Measurements from ENCODE around the gene FAM171A2.
A peak's percentile ranks its signal among the peaks of the same experiment; 100 is the strongest.
"Not testable (repeated sequence)": the region's sequence is repeated elsewhere in the genome, so short reads cannot be mapped to it uniquely, and the experiment has no call there.

FAM171A2 gene

DNA sequence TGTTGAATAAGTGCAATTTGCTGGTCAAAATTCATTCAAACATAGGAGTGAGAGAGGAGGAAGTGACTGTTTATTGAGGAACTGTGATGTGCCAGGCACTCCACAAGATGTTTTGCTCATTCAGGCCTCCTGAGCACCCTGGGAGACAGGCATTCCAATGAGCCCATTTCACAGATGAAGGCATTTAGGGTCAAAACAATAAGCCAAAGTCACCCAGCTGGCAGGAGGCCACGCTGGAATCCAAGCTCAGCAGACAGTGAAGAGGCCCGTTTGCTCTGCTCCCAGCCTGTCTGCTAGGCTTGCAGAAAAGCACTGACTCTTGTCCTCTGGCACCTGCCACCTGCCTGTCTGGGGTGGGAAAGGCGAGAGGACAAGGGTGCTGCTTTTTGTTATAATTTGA is 28.9 kb downstream of the FAM171A2 start:
- in situ Hi-C loops (cut with HindIII; ENCODE audit: low sequenced_read_pairs) = no loop called here
- no peak overlapping the region for H3K4me3 ChIP-seq (ENCODE audit: low read depth, low read length)
- TF ChIP-seq, protein P1, sequence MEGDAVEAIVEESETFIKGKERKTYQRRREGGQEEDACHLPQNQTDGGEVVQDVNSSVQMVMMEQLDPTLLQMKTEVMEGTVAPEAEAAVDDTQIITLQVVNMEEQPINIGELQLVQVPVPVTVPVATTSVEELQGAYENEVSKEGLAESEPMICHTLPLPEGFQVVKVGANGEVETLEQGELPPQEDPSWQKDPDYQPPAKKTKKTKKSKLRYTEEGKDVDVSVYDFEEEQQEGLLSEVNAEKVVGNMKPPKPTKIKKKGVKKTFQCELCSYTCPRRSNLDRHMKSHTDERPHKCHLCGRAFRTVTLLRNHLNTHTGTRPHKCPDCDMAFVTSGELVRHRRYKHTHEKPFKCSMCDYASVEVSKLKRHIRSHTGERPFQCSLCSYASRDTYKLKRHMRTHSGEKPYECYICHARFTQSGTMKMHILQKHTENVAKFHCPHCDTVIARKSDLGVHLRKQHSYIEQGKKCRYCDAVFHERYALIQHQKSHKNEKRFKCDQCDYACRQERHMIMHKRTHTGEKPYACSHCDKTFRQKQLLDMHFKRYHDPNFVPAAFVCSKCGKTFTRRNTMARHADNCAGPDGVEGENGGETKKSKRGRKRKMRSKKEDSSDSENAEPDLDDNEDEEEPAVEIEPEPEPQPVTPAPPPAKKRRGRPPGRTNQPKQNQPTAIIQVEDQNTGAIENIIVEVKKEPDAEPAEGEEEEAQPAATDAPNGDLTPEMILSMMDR (IDR thresholded peaks at IDR 0.05; ENCODE audit: low read depth, low read length) = no peak
- no peak for DNase-seq (ENCODE audit: low read depth, low spot score)

DNA sequence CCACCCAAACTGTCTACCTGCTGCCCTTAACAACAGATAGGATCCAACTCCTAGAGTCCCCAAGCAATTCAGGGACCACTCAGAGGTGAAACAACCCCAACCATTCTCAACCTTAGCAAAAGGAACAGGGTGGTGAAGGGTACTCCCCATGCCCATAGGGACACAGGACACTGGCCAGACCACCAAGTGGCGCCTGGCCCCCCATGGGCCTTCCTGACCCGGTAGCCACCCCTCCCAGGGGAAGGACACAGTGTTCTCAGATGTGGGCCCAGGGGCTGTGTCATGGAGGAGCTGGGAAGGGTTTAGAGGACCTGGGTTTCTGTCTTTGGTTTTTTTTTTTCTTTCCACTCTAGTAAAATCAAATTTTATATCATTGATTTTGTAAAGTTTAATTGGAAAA is 29.3 kb downstream of the FAM171A2 start:
- H3K4me3 ChIP-seq (ENCODE audit: low read depth, low read length) = no peak overlapping the region
- in situ Hi-C loops (cut with HindIII; ENCODE audit: low sequenced_read_pairs) = no loop called here
- DNase-seq (ENCODE audit: low read depth, low spot score) = no peak
- TF ChIP-seq, protein P1 (IDR thresholded peaks at IDR 0.05; ENCODE audit: low read depth, low read length) = no peak

DNA sequence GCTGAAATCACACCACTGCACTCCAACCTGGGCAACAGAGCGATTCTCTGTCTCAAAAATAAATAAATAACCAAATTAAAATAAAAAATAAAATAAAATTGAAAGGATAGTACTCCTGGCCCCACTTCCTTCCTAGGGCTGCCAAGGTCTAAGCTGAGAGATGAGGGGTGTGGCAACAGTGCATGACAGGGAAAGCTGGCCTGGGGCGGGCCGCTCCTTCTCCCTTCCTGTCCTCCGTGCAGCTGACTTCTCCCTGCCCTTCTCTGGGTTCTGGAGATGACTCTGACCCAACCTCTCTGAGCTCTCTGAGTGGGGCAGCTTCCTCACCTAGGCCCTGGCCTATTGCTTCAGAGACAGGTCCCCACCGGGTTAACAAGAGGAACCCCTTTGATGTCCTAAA is 30.3 kb downstream of the FAM171A2 start:
- in situ Hi-C loops (cut with HindIII; ENCODE audit: low sequenced_read_pairs) = no loop called here
- DNase-seq (ENCODE audit: low read depth, low spot score) = no peak
- no peak overlapping the region for H3K4me3 ChIP-seq (ENCODE audit: low read depth, low read length)

DNA sequence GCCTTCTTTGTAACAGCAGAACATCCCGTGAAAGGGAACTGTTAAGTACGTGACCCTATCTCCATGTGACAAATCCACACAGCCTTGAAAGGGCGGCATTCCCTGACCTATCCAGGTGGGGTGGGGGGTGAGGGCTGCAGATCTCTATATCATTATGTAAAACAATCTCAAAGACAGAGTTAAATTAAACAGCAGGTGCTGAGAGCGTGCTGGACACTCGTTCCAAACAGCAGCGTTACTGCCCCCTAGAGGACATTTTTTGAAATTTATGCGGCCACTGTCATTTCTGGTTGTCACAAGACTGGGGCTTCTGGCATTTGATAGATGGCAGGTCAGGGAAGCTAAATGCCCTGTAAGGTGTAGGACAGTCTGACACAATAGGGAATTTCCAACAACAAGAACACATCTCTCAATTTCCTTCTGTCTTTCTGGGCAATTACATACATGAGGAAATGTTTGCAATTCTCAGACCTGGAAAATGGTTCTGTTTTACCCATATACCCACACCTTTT is 32.3 kb downstream of the FAM171A2 start:
- H3K4me3 ChIP-seq (ENCODE audit: low read depth, low read length) = no peak overlapping the region
- peak; percentile 67 for DNase-seq (ENCODE audit: low read depth, low spot score)
- in situ Hi-C loops (cut with HindIII; ENCODE audit: low sequenced_read_pairs) = no loop called here
- TF ChIP-seq, protein P1 (IDR thresholded peaks at IDR 0.05; ENCODE audit: low read depth, low read length) = peak; percentile 70

More for the DNA sequence above, 30.3 kb downstream of the FAM171A2 start:
- TF ChIP-seq, protein P1 (IDR thresholded peaks at IDR 0.05; ENCODE audit: low read depth, low read length) = no peak

DNA sequence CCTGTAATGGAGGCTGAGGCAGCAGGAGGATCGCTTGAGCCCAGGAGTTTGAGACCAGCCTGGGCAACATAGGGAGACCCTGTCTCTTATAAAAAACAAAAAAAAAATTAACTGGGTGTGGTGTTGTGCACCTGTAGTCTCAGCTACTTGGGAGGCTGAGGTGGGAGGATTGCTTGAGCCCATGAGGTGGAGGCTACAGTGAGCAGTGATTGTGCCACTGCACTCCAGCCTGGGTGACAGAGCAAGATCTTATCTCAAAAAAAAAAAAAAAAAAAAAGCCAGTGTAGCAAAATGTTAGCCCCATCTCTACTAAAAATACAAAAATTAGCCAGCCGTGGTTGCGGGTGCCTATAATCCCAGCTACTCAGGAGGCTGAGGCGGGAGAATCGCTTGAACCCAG is 33.4 kb downstream of the FAM171A2 start:
- H3K4me3 ChIP-seq (ENCODE audit: low read depth, low read length); DNase-seq (ENCODE audit: low read depth, low spot score); in situ Hi-C loops (cut with HindIII; ENCODE audit: low sequenced_read_pairs): not testable (repeated sequence)

DNA sequence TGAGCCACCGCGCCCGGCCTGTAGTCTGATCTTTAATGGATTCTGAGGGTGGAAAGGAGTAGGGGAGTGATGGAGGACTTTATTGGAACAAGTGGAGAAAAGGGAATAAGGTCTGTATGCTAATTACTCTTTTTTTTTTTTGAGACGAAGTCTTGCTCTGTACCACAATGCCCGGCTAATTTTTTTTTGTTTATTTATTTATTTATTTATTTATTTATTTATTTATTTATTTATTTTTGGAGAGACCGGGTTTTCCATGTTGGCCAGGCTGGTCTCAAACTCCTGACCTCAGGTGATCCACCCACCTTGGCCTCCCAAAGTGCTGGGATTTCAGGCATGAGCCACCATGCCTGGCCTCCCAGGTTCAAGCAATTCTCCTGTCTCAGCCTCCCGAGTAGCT is 34.1 kb downstream of the FAM171A2 start:
- DNase-seq (ENCODE audit: low read depth, low spot score); in situ Hi-C loops (cut with HindIII; ENCODE audit: low sequenced_read_pairs); H3K4me3 ChIP-seq (ENCODE audit: low read depth, low read length): not testable (repeated sequence)

DNA sequence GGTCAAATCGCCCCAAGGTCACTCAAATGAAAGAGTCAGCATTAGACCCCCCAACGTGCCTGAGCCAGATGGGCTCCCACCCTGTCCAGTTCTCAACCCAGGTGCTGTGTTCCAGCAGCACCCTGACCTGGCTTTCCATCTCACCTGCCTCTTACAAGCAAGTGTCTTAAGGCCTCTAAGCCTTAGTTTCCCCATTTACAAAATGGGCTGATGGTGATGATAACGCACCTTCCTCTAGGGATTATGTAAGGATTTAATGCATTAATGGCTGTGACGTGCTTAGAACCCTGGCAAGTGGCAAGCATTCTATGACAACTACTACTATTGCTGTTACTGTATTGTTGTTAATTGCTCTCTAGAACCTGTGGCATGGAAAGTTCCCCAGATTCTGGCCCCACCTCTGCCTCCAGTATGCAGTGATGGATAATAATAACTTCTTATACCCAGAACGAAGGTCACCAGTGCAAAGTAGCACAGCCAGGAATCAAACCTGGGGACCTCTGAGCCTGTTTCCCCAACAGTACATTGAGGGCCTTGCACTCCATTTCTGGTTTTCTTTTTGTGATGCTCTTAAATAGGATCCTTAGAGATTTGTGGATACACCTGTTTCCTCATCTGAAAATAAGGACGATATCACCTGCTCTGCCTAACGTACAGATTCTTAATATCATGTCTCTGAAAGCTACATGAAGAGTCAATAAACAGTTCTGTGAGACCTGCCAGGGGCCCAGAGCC is 35.8 kb downstream of the FAM171A2 start:
- no peak for DNase-seq (ENCODE audit: low read depth, low spot score)
- H3K4me3 ChIP-seq (ENCODE audit: low read depth, low read length) = no peak overlapping the region
- TF ChIP-seq, protein P1 (IDR thresholded peaks at IDR 0.05; ENCODE audit: low read depth, low read length) = no peak
- in situ Hi-C loops (cut with HindIII; ENCODE audit: low sequenced_read_pairs) = no loop called here

Measured in astrocyte of the spinal cord (primary cell).